Nephron progenitor cell (in vitro differentiated cells): ENCODE measurements around the gene HAUS6.
"Not testable (repeated sequence)": the region's sequence is repeated elsewhere in the genome, so short reads cannot be mapped to it uniquely, and the experiment has no call there.

Experiments
- DNase-seq: peaks from one replicate; pipeline ENCODE4 v3.0.0; 2021
- H3K27ac Mint-ChIP-seq: 2 replicates; pipeline ENCODE4 v1.8.0; 2021; ENCODE audit warnings: mild to moderate bottlenecking, moderate library complexity, mixed read lengths
- H3K27me3 Mint-ChIP-seq: 2 replicates; pipeline ENCODE4 v1.8.0; 2021; ENCODE audit warnings: mild to moderate bottlenecking, low read depth, mixed read lengths; ENCODE audit not compliant: poor library complexity
- H3K36me3 Mint-ChIP-seq: 2 replicates; pipeline ENCODE4 v1.8.0; 2021; ENCODE audit warnings: low read depth, mixed read lengths
- H3K4me1 Mint-ChIP-seq: 2 replicates; pipeline ENCODE4 v1.8.0; 2021; ENCODE audit warnings: mixed read lengths
- H3K4me3 Mint-ChIP-seq: 2 replicates; pipeline ENCODE4 v1.8.0; 2021; ENCODE audit warnings: mild to moderate bottlenecking, moderate library complexity, mixed read lengths
- H3K9me3 Mint-ChIP-seq: 2 replicates; pipeline ENCODE4 v1.8.0; 2021; ENCODE audit warnings: mild to moderate bottlenecking, moderate library complexity, mixed read lengths
- TF ChIP-seq, protein P1 (sequence below): fragments of 200-600 bp; sonication (generic); IDR thresholded peaks from 2 replicates; pipeline ENCODE4 v1.5.0; 2021; ENCODE audit warnings: antibody characterized with exemption

The HAUS6 gene

DNA sequence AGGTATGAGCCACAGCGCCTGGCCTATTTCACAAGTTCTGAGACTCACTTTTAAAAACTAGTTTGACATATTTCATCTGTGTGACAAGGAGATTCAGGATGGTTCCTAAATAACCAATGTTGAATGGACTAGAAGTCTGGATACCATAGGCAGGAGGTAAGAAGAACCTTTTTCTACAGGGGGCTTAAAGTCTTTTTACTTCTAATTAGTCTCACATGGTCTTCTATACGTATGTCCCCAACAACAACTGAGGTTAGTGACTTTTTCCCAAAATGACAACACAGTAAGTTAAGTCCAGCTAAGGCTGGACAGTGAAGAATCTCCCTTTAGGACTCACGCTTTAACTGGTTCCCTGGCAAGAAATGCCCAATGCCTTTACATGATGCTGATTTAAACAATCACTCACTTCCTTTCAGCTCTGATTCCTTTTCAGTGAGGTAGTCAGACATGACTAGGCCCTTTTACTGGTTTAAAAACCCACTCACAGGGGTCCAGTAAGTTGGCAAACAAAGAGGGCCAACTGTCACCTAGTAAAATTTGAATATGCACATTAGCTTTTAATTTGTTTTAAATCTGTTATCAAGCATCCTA lies 12.1 kb upstream of the HAUS6 start:
- Mint-ChIP-seq H3K4me3 (no peak overlapping the region), H3K9me3 (no peaks in the 10 kb centered on the region), H3K4me1 (peaks cover 4% of the 10 kb centered on the region), H3K27ac (peak overlapping the region; percentile 51), H3K36me3 (peaks cover 58% of the 10 kb centered on the region), H3K27me3 (peaks cover 4% of the 10 kb centered on the region)
- TF ChIP-seq, protein P1, sequence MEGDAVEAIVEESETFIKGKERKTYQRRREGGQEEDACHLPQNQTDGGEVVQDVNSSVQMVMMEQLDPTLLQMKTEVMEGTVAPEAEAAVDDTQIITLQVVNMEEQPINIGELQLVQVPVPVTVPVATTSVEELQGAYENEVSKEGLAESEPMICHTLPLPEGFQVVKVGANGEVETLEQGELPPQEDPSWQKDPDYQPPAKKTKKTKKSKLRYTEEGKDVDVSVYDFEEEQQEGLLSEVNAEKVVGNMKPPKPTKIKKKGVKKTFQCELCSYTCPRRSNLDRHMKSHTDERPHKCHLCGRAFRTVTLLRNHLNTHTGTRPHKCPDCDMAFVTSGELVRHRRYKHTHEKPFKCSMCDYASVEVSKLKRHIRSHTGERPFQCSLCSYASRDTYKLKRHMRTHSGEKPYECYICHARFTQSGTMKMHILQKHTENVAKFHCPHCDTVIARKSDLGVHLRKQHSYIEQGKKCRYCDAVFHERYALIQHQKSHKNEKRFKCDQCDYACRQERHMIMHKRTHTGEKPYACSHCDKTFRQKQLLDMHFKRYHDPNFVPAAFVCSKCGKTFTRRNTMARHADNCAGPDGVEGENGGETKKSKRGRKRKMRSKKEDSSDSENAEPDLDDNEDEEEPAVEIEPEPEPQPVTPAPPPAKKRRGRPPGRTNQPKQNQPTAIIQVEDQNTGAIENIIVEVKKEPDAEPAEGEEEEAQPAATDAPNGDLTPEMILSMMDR: no peak
- DNase-seq: no peak

DNA sequence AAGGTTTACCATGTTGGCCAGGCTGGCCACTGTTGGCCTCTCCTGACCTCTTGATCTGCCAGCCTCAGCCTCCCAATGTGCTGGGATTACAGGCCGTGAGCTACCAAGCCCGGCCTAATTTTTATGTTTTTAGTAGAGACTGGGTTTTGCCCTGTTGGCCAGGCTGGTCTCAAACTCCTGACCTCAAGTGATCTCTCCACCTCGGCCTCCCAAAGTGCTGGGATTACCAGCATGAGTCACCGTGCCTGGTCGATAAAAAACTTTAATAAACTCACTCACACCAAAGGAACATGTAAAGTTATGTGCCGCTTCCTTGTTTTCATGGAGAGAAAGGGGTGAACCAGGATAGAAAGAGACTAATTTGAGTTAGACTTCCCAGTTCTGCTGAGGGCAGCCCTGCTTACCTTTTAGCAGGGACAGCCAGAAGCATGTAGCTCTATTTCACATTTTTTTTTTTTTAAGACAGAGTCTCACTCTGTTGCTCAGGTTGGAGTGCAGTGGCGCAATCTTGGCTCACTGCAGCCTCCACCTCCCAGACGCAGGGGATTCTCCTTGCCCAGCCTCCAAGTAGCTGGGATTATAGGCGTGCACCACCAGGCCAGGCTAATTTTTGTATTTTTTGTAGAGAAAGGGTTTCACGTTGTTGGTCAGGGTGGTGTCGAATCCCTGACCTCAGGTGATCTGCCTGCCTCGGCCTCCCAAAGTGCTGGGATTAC lies 11.4 kb upstream of the HAUS6 start:
- TF ChIP-seq, protein P1: no peak
- H3K27ac Mint-ChIP-seq: peak overlapping the region; percentile 81

DNA sequence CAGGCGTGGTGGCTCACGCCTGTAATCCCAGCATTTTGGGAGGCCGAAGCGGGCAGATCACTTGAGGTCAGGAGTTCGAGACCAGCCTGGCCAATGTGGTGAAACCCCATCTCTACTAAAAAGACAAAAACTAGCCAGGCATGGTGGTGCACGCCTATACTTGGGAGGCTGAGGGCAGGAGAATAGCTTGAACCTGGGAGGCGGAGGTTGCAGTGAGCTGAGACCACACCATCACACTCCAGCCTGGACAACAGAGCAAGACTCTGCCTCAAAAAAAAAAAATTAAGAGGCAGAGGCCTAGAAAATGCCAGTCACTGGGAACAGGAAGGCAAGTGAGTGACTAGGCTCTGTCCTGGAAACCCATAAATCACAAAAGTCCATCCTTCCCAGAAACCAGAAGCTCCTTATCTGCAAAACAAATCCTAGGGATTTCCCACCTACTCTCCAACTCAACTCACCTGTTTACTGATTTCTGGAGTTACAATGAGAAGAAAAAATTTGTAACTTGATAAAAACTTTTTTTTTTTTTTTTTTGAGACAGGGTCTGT lies 10.4 kb upstream of the HAUS6 start:
- not testable (repeated sequence) for H3K4me1 Mint-ChIP-seq, H3K9me3 Mint-ChIP-seq, H3K27me3 Mint-ChIP-seq, DNase-seq, H3K4me3 Mint-ChIP-seq
- peak overlapping the region; percentile 74 for H3K27ac Mint-ChIP-seq
- peaks cover 41% of the 10 kb centered on the region for H3K36me3 Mint-ChIP-seq

More for the DNA sequence above, 11.4 kb upstream of the HAUS6 start:
- no peak overlapping the region for H3K4me3 Mint-ChIP-seq
- no peak for DNase-seq
- H3K36me3 Mint-ChIP-seq: peaks cover 51% of the 10 kb centered on the region
- peaks cover 3% of the 10 kb centered on the region for H3K27me3 Mint-ChIP-seq
- H3K4me1 Mint-ChIP-seq: peaks cover 4% of the 10 kb centered on the region
- no peaks in the 10 kb centered on the region for H3K9me3 Mint-ChIP-seq

DNA sequence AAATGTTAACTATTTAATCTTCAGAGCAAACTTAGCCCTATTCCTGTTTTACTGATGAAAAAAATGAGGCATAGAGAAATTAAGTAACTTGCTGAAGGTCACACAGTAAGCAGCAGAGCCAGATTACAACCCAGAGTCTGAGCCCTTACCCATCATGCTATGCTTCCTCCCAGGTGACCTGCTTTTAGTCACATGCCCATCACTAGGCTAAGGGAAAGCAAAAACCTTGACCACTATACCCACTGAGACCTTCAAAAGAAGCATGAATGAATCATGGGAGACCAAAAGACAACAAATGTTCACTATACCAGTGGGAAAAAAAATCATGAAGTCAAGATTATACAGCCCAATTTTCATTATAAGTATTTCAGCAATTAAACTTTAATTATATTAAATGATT lies 5.3 kb upstream of the HAUS6 start:
- Mint-ChIP-seq H3K27ac (no peak overlapping the region), H3K4me1 (peaks cover 11% of the 10 kb centered on the region), H3K36me3 (no peaks in the 10 kb centered on the region), H3K4me3 (no peak overlapping the region), H3K9me3 (no peaks in the 10 kb centered on the region), H3K27me3 (peaks cover 3% of the 10 kb centered on the region)
- TF ChIP-seq, protein P1: no peak
- DNase-seq: no peak

DNA sequence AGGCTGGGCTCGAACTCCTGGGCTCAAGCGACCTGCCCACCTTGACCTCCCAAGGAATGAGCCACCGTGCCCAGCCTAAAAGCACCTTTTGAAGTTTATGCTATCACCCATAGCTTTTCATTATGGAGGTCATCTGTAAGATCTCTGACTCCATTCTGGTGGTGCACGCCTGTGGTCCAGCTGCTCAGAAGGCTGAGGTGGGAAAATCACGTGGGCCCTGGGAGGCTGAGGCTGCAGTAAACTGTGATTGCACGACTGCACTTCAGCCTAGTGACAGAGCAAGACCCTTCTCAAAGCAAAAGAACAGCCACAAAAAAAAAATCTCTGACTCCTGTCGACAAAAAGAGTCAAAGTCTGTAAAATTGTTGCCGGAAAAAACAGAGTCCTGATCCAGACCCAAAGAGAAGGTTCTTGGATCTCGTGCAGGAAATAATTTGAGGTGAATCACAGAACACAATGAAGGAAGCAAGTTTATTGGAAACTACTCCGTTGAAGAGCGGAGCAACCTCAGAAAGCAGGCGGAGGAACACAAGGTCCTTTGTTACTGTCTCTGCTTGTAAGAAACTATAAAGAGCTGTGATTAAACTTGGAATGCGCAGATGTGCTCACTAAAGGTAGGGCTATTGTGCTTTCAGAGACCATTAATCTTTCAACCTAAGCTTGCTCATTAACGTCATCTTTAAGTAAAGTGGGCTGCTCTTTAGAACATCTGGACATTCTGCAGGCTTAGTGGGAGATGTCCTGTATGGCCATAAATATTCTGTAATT lies 2.0 kb upstream of the HAUS6 start:
- TF ChIP-seq, protein P1: no peak
- no peaks in the 10 kb centered on the region for H3K27me3 Mint-ChIP-seq
- H3K36me3 Mint-ChIP-seq: peaks cover 12% of the 10 kb centered on the region
- H3K9me3 Mint-ChIP-seq: no peaks in the 10 kb centered on the region
- peak overlapping the region; percentile 94 for H3K27ac Mint-ChIP-seq
- H3K4me1 Mint-ChIP-seq: peaks cover 32% of the 10 kb centered on the region
- no peak for DNase-seq
- H3K4me3 Mint-ChIP-seq: peak overlapping the region; percentile 5

DNA sequence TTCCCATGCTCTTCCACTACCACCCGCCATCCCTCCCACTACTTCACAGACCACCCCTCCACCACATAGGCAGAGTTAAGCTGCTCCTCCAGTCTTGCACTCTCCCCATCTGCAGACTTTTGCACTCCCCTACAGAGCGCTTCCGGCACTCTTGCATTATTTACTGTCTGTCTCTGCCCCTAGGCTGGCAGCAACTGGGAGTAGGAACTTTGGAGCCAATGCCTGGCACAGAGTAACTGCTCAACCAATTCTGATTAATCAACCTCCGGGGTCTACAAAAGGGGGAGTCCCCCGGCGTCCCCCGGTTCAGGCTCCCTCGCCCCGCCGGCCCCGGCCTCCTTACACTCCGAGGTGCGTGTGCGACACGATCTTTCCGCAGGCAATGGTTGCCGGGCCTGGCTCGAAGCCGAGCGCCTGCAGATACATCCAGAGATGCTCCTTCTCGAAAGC lies 498 bp downstream of the HAUS6 start:
- peak; percentile 33 for DNase-seq
- H3K4me1 Mint-ChIP-seq: peaks cover 32% of the 10 kb centered on the region
- peak overlapping the region; percentile 96 for H3K4me3 Mint-ChIP-seq
- peak overlapping the region; percentile 98 for H3K27ac Mint-ChIP-seq
- TF ChIP-seq, protein P1: no peak
- H3K27me3 Mint-ChIP-seq: no peaks in the 10 kb centered on the region
- H3K9me3 Mint-ChIP-seq: no peaks in the 10 kb centered on the region
- peaks cover 31% of the 10 kb centered on the region for H3K36me3 Mint-ChIP-seq
